Mesodermal cell (in vitro differentiated cells): ENCODE measurements around the gene AFTPH.

Experiments used
- H3K27ac ChIP-seq: 2 replicates; pipeline ENCODE4 v1.7.0; 2013; ENCODE audit warnings: mild to moderate bottlenecking, low read depth, low read length, moderate library complexity; ENCODE audit not compliant: severe bottlenecking
- H3K36me3 ChIP-seq: 2 replicates; pipeline ENCODE4 v1.7.1; 2013; ENCODE audit warnings: mild to moderate bottlenecking, low read length, moderate library complexity; ENCODE audit not compliant: control insufficient read depth, insufficient read depth
- H3K4me1 ChIP-seq: one replicate; pipeline ENCODE4 v1.7.1; 2013; ENCODE audit warnings: mild to moderate bottlenecking, low read length; ENCODE audit not compliant: insufficient read depth, control insufficient read depth, poor library complexity, severe bottlenecking
- H3K4me3 ChIP-seq: 2 replicates; pipeline ENCODE4 v1.7.0; 2013; ENCODE audit warnings: low read length, control low read depth, mild to moderate bottlenecking; ENCODE audit not compliant: insufficient read depth, poor library complexity, severe bottlenecking; ENCODE audit errors: extremely low read depth
- H3K9me3 ChIP-seq: 2 replicates; pipeline ENCODE4 v1.7.1; 2013; ENCODE audit warnings: mild to moderate bottlenecking, low read length, moderate library complexity; ENCODE audit not compliant: control insufficient read depth
- WGBS, 2 experiments: methylation state at CpG; one replicate each; pipeline ENCODE4 v1.1.5; 2013; ENCODE audit warnings: missing lambda C conversion rate in 2 of 2; ENCODE audit not compliant: insufficient coverage in 2 of 2; 5-methylcytosine and 5-hydroxymethylcytosine counted together

AFTPH gene

DNA sequence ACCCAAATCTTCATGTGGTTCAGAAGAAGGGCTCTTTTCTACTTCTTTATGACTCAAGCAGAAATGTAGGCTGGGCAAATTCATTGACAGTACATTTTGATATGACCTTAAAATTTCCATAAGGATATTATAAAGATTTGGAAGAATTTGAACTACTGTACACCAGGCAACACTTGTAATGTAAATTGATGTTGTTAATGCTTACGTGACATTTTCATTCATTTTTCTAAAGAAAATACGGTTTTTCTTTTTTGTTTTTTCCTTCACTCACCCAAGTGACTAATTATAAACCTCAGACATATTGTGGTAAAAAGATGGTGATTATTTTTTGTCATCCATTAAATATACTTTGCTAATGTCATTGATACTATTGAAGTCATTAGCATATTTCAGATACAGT is 17.4 kb downstream of the AFTPH start:
- Histone ChIP-seq H3K9me3 (no peaks in the 10 kb centered on the region), H3K4me1 (no peaks in the 10 kb centered on the region), H3K36me3 (no peaks in the 10 kb centered on the region), H3K27ac (no peak overlapping the region), H3K4me3 (no peak overlapping the region)
- no CpG with 5 or more reads among the region's 2 CpGs for WGBS, 2 experiments

DNA sequence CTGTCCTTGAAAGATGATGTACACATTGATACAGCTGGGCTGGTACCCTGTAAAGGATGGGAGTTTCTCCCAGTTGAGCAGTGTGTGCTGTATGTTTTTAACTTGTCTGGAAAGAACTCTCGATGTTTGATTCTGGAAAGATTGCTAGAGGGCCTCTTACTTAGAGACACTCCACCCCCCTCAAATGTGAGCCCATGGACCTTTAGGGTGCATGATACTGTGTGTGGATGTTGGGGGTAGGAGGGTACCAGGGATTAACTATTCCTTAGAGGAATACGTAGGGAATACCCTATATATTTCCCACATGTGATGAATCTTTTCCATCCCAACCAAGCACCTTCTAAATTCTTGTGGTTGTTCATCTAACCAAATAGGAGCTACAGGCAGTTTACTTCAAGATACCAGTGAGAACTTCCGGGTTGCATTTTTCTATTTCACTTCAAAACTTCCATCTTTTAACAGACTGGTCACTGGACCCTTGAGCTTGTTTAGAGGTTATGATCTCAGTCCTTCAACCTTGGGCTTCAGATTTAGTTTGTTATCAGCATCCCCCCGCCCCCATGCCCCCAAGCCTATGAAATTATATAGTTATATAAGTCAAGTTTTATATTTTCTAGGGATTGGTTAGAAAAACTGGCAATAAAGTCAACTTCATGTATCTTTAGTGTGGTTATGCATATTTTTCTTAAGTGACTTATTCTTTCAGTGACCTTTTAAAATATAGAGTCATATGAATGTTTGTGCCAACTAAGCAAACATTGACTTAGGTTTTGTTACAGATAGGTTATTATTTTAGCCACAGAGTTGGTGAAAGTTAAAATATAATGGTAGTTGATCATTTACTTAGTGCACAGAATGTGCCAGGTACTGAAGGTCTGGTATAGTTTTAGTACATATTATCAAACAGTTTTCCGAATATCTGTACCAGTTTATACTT is 18.2 kb downstream of the AFTPH start:
- H3K36me3 ChIP-seq = no peaks in the 10 kb centered on the region
- H3K9me3 ChIP-seq = no peaks in the 10 kb centered on the region
- H3K4me1 ChIP-seq = no peaks in the 10 kb centered on the region
- WGBS, 2 experiments = 100% methylated on average over 1 of the region's 5 CpGs
- no peak overlapping the region for H3K4me3 ChIP-seq
- H3K27ac ChIP-seq = no peak overlapping the region

DNA sequence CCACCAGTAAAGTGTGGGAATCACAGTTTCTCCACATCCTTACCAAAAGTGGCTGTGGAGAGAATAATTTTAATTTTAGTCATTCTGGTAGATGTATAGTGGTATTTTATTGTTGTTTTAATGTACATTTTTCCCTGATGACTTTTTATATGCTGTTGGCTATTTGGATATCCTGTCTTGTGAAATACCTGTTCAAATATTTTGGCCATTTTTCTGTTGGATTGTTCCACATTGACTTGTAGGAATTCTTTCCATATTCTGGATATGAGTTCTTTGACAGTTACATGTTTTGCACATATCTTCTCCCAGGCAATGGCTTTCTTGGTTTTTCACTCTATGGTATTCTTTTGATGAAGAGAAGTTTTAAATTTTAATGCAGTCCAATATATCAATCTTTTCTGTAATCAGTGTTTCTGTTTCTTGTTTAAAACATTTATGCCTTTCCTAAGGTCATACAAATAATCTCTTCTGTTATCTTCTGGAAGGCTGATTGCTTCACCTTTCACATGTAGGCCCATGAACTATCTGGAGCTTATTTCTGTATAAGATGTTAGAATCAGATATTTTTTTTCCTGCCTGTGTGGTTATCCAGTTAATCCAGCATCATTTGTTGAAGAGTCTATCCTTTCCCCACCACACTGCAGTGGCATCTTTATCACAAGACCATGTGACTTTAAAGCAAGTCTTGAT is 19.0 kb downstream of the AFTPH start:
- H3K27ac ChIP-seq = no peak overlapping the region
- no peaks in the 10 kb centered on the region for H3K4me1 ChIP-seq
- H3K4me3 ChIP-seq = no peak overlapping the region
- no peaks in the 10 kb centered on the region for H3K9me3 ChIP-seq
- H3K36me3 ChIP-seq = no peaks in the 10 kb centered on the region

DNA sequence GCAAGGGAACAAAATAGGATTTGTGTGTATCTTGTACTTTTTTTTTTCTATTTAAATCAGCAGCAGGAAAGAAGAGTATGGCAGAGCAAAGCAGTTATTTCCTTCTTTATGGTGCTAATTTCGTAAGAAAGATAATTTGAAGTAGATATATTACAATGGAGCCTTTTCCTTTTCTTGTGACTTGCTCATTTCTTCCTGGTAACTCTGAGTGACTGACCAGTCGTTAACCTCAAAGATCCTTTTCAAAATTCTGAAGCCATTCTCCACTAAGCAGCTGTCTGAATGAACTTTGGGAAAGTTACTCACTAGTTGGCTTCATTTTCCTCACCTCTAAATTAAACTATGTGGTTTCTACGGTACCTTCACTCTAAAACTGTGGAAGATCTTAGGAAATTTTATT is 24.6 kb downstream of the AFTPH start:
- Histone ChIP-seq H3K27ac (no peak overlapping the region), H3K36me3 (peaks cover 9% of the 10 kb centered on the region), H3K4me1 (no peaks in the 10 kb centered on the region), H3K4me3 (no peak overlapping the region), H3K9me3 (no peaks in the 10 kb centered on the region)
- 100% methylated on average over 1 to 2 of the region's 3 CpGs for WGBS, 2 experiments

DNA sequence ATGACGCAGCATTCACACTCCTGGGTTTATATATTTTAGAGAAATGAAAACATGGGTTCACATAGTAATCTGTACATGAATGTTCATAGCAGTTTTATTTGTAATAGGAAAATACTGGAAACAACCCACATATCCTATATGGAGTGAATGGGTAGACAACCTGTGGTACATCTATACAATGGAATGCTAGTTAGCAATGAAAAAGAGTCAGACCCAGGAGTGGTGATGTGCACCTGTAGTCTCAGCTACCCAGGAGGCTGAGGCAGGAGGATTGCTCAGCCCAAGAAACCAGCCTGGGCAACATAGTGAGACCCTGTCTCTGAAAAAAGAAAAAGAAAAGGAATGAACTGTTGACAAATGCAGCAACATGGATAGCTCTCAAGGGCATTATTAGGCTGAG is 25.9 kb downstream of the AFTPH start:
- no CpG with 5 or more reads among the region's 1 CpG for WGBS, 2 experiments

DNA sequence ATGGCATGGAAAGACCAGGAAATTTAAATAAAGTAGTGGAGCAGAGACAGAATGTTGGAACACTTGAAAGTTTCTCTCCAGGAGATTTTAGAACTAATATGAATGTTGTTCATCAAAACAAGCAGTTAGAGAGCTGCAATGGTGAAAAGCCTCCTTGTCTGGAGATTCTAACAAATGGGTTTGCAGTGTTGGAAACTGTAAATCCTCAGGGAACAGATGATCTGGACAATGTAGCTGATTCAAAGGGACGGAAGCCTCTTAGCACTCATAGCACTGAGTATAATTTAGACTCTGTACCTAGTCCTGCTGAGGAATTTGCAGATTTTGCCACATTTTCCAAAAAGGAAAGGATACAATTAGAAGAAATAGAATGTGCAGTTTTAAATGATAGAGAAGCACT is 27.7 kb downstream of the AFTPH start:
- WGBS, 2 experiments = 100% methylated on average over 1 of the region's 1 CpG
- H3K27ac ChIP-seq = no peak overlapping the region
- H3K36me3 ChIP-seq = peaks cover 9% of the 10 kb centered on the region
- H3K4me1 ChIP-seq = no peaks in the 10 kb centered on the region
- no peak overlapping the region for H3K4me3 ChIP-seq
- H3K9me3 ChIP-seq = no peaks in the 10 kb centered on the region

More for the DNA sequence above, 25.9 kb downstream of the AFTPH start:
- H3K4me3 ChIP-seq = no peak overlapping the region
- no peak overlapping the region for H3K27ac ChIP-seq
- H3K4me1 ChIP-seq = no peaks in the 10 kb centered on the region
- no peaks in the 10 kb centered on the region for H3K9me3 ChIP-seq
- peaks cover 9% of the 10 kb centered on the region for H3K36me3 ChIP-seq

DNA sequence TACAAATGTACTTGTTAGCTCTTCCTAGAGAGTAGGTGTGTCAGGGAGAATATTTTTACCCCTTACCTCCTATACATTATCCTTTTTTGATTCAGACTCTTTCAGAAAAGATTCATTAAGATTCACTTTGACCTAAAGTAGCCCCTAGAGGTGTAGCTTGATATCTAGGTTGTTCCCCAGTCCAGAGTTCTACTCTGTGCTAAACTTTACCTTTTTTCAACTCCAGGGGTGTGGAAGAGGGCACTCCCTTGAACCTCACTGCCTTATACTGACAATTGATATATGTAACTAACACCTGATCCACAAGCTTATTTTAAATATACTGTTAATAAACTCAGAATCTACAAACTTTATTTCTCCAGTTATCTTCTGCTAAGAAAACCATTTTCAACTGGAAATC is 30.0 kb downstream of the AFTPH start:
- H3K9me3 ChIP-seq = no peaks in the 10 kb centered on the region
- H3K27ac ChIP-seq = no peak overlapping the region
- no peak overlapping the region for H3K4me3 ChIP-seq
- peaks cover 6% of the 10 kb centered on the region for H3K4me1 ChIP-seq
- peaks cover 9% of the 10 kb centered on the region for H3K36me3 ChIP-seq

DNA sequence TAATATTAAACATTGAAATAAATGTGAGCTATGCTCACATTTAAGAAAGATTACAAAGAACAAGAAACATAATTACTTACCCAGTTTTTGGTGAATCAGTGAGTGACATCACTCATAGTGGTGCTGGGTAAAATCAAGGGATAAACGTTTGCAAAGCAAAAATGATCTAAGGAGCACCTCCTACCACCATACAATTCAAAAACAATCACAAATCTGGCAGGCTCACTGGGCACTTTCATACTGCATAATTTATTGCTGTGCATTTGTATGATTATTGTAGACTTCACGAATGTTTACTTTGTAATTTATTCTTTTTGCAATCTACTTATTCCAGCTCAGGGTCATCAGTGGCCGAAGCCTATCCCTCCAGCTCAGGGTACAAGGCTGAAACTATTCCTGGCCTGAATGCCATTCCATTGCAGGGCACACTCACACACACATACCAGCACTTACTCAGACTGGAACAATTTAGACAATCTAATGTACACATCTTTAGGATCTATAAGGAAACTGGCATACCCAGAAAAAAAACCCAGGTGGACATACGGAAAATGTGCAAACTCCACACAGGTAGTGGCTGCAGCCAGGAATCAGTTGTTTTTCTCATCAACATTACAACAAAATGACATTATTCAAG is 34.4 kb downstream of the AFTPH start:
- Histone ChIP-seq H3K4me3 (no peak overlapping the region), H3K36me3 (no peaks in the 10 kb centered on the region), H3K27ac (no peak overlapping the region), H3K4me1 (peaks cover 6% of the 10 kb centered on the region), H3K9me3 (no peaks in the 10 kb centered on the region)
- WGBS, 2 experiments = 92 to 100% methylated on average over 1 to 2 of the region's 4 CpGs

DNA sequence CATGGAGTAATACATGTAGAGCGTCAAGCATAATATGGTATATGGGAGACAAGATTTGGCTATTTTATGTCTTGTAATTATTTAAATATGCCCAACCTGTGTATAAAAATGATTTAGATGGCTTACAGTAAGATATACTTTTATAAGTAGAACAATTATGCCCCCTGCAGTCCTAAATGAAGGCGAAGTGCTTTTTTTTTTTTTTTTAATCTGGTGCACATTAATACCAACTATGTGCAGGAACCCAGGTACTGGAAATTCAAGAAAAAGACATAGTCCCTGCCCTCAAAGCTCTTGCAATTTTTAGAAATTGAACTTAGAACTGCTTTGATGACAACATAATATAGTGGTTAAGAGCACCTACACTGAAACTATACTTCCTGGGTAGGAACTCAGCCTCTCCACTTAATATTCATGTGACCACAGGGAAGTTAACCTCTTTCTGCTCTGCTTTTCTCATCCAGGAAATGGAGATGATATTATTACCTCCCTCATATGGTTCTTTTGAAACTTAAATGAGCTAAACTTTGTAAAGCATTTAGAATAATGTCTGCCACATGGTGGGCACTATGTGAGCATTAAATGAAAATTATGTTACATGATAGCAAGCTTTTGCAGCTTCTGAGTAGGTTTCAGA is 38.1 kb downstream of the AFTPH start:
- Histone ChIP-seq H3K9me3 (no peaks in the 10 kb centered on the region), H3K27ac (no peak overlapping the region), H3K4me3 (no peak overlapping the region), H3K36me3 (peaks cover 3% of the 10 kb centered on the region), H3K4me1 (peaks cover 6% of the 10 kb centered on the region)
- no CpG with 5 or more reads among the region's 2 CpGs for WGBS, 2 experiments

DNA sequence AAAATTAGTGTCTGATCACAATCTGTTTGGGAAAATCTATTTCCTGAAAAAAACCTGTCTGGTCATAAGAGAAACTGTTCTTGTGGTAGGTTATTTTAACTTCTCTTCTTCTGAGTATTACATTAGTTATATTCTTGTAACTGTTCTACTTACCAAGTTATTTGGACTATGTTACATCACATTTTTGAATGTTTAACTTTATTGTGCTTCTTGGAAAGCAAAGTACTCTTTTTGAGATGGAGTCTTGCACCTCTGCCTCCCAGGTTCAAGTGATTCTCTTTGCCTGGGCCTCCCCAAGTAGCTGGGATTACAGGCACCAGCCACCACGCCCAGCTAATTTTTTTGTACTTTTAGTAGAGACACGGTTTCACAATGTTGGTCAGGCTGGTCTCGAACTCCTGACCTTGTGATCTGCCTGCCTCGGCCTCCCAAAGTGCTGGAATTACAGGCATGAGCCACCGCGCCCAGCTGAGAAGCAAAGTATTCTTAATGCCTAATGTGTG is 39.4 kb downstream of the AFTPH start:
- no peak overlapping the region for H3K4me3 ChIP-seq
- 89 to 93% methylated on average over 4 to 5 of the region's 6 CpGs for whole genome bisulfite sequencing, 2 experiments
- no peaks in the 10 kb centered on the region for H3K9me3 ChIP-seq
- no peak overlapping the region for H3K27ac ChIP-seq
- peaks cover 3% of the 10 kb centered on the region for H3K36me3 ChIP-seq
- peaks cover 5% of the 10 kb centered on the region for H3K4me1 ChIP-seq
